ENCODE measurements around the gene FOXJ3. TPM values are rescaled to one million over a fixed set of nuclear protein-coding genes. Genes with fewer than 3 reads are reported as not detected.

Gene FOXJ3
- total RNA-seq, 4 donors from 2014 or later = 42.9 to 68.5 (median 52.5) TPM

GRCh38 chr1:42240966-42241755 is 93.9 kb downstream of the FOXJ3 start:
- Histone ChIP-seq H3K9me3 (no peaks in the 10 kb centered on the region), H3K4me1 (no peaks in the 10 kb centered on the region), H3K4me3 (no peak overlapping the region), H3K27me3 (no peaks in the 10 kb centered on the region), H3K27ac (no peak overlapping the region), H3K36me3 (no peaks in the 10 kb centered on the region)
- no peak for DNase-seq
- TF ChIP-seq CTCF (IDR thresholded peaks at IDR 0.05) = no peak
- no peak for TF ChIP-seq POLR2A (IDR thresholded peaks at IDR 0.05)

GRCh38 chr1:42239555-42239954 is 95.5 kb downstream of the FOXJ3 start:
- Histone ChIP-seq H3K27ac (no peak overlapping the region), H3K4me3 (no peak overlapping the region), H3K36me3 (no peaks in the 10 kb centered on the region), H3K27me3 (no peaks in the 10 kb centered on the region), H3K9me3 (peaks cover 0 to 7% (median 2%) of the 10 kb centered on the region in 4 donors), H3K4me1 (no peaks in the 10 kb centered on the region)
- TF ChIP-seq CTCF (IDR thresholded peaks at IDR 0.05) (no peak), POLR2A (IDR thresholded peaks at IDR 0.05) (no peak)
- no peak for DNase-seq

- no peaks in the 10 kb centered on the region for H3K36me3 ChIP-seq
- no peak overlapping the region for H3K4me3 ChIP-seq
- no peaks in the 10 kb centered on the region for H3K27me3 ChIP-seq
- H3K9me3 ChIP-seq = peaks cover 0 to 7% (median 2%) of the 10 kb centered on the region in 4 donors
- no peak overlapping the region for H3K27ac ChIP-seq
- no peaks in the 10 kb centered on the region for H3K4me1 ChIP-seq
- TF ChIP-seq CTCF (IDR thresholded peaks at IDR 0.05) (no peak), POLR2A (IDR thresholded peaks at IDR 0.05) (no peak)
- DNase-seq = no peak
Measured at GRCh38 chr1:42239041-42239440, 96.0 kb downstream of the FOXJ3 start.

- H3K4me1 ChIP-seq = no peaks in the 10 kb centered on the region
- no peak overlapping the region for H3K4me3 ChIP-seq
- no peak for TF ChIP-seq CTCF (IDR thresholded peaks at IDR 0.05)
- no peak for TF ChIP-seq POLR2A (IDR thresholded peaks at IDR 0.05)
- no peak overlapping the region for H3K27ac ChIP-seq
- no peak for DNase-seq
- no peaks in the 10 kb centered on the region for H3K36me3 ChIP-seq
- no peaks in the 10 kb centered on the region for H3K27me3 ChIP-seq
- H3K9me3 ChIP-seq = peaks cover 0 to 7% (median 2%) of the 10 kb centered on the region in 4 donors
Measured at GRCh38 chr1:42231253-42231652, 103.8 kb downstream of the FOXJ3 start.

- TF ChIP-seq CTCF (IDR thresholded peaks at IDR 0.05) = no peak
- no peak for TF ChIP-seq POLR2A (IDR thresholded peaks at IDR 0.05)
- Histone ChIP-seq H3K36me3 (no peaks in the 10 kb centered on the region), H3K27ac (no peak overlapping the region), H3K27me3 (no peaks in the 10 kb centered on the region), H3K4me1 (no peaks in the 10 kb centered on the region), H3K9me3 (no peaks in the 10 kb centered on the region), H3K4me3 (no peak overlapping the region)
- DNase-seq = no peak
Measured at GRCh38 chr1:42228938-42229337, 106.1 kb downstream of the FOXJ3 start.
